CD8-positive, alpha-beta memory T cell (primary cell): ENCODE data around the gene SYNE2. TPM values are rescaled to one million over a fixed set of nuclear protein-coding genes. Genes with fewer than 3 reads are reported as not detected.

Source experiments
- CTCF ChIA-PET: fragments of 350-600 bp; sonication (Branson Sonifier 250); formaldehyde crosslinking; loops from one replicate; lab custom pipeline; 2021; ENCODE audit warnings: antibody characterized with exemption; lab: Charles Lee
- POLR2A ChIA-PET: fragments of 350-600 bp; sonication (Branson Sonifier 250); formaldehyde crosslinking; loops from one replicate; lab custom pipeline; 2021; ENCODE audit warnings: antibody characterized with exemption; lab: Charles Lee
- DNase-seq, 5 donors: peaks; one replicate each; pipeline versions ENCODE4 v3.0.0 to v3.0.0-alpha.2; 2020 to 2022; ENCODE audit warnings: mixed read lengths in 1 of 5
- H3K27ac ChIP-seq: one replicate; pipeline ENCODE4 v1.7.0; 2013; ENCODE audit warnings: low read depth, mild to moderate bottlenecking, low read length, moderate library complexity
- H3K27me3 ChIP-seq: 2 replicates; pipeline ENCODE4 v1.7.0; 2013; ENCODE audit warnings: low read length, mild to moderate bottlenecking; ENCODE audit not compliant: insufficient read depth, poor library complexity, severe bottlenecking
- H3K36me3 ChIP-seq: 2 replicates; pipeline ENCODE4 v1.7.0; 2013; ENCODE audit warnings: mild to moderate bottlenecking, low read length, moderate library complexity; ENCODE audit not compliant: insufficient read depth
- H3K4me1 ChIP-seq: 2 replicates; pipeline ENCODE4 v1.7.0; 2013; ENCODE audit warnings: mild to moderate bottlenecking, low read length, moderate library complexity; ENCODE audit not compliant: insufficient read depth
- H3K4me3 ChIP-seq: 2 replicates; pipeline ENCODE4 v1.7.0; 2013; ENCODE audit warnings: mild to moderate bottlenecking, low read length
- H3K9me3 ChIP-seq: 2 replicates; pipeline ENCODE4 v1.7.0; 2013; ENCODE audit warnings: mild to moderate bottlenecking, low read length
- H3K27ac Mint-ChIP-seq, 8 donors: one replicate each; pipeline ENCODE4 v1.8.0; 2020 to 2021; ENCODE audit warnings: mixed read lengths in 8 of 8, mild to moderate bottlenecking in 6 of 8, inconsistent platforms in 3 of 8, moderate library complexity in 3 of 8
- H3K27me3 Mint-ChIP-seq, 2 donors: one replicate each; pipeline ENCODE4 v1.8.0; 2020 to 2021; ENCODE audit warnings: mixed read lengths in 2 of 2, mild to moderate bottlenecking in 1 of 2, moderate library complexity in 1 of 2
- H3K36me3 Mint-ChIP-seq, 3 donors: one replicate each; pipeline ENCODE4 v1.8.0; 2020 to 2021; ENCODE audit warnings: mixed read lengths in 3 of 3, inconsistent platforms in 1 of 3, mild to moderate bottlenecking in 1 of 3
- H3K4me1 Mint-ChIP-seq, 3 donors: one replicate each; pipeline ENCODE4 v1.8.0; 2020 to 2021; ENCODE audit warnings: mixed read lengths in 3 of 3, inconsistent platforms in 1 of 3, mild to moderate bottlenecking in 1 of 3
- H3K4me3 Mint-ChIP-seq, 7 donors: one replicate each; pipeline ENCODE4 v1.8.0; 2020 to 2021; ENCODE audit warnings: mixed read lengths in 7 of 7, mild to moderate bottlenecking in 6 of 7, moderate library complexity in 4 of 7, inconsistent platforms in 2 of 7
- H3K9me3 Mint-ChIP-seq, 5 donors: one replicate each; pipeline ENCODE4 v1.8.0; 2020 to 2022; ENCODE audit warnings: mixed read lengths in 5 of 5, mild to moderate bottlenecking in 3 of 5, moderate library complexity in 2 of 5, inconsistent platforms in 1 of 5
- polyA plus RNA-seq: library from polyadenylated mRNA; unstranded; fragments of 300-500 nt; fragmentation: Illumina TruSeq; gene quantifications from one replicate; pipeline ENCODE4 v1.2.3, GENCODE V29; 2021
- total RNA-seq, 2 experiments: library from RNA; stranded (reverse); gene quantifications; one replicate each; pipeline ENCODE4 v1.2.3, GENCODE V29; 2021

The SYNE2 gene
- total and polyA plus RNA-seq, 3 experiments from 2014 or later: 45.2 to 104 (median 45.6) TPM

- Mint-ChIP-seq H3K27me3 (no peaks in the 10 kb centered on the region), H3K4me1 (no peaks in the 10 kb centered on the region), H3K36me3 (peaks cover 3 to 91% (median 25%) of the 10 kb centered on the region in 3 donors), H3K4me3 (no peak overlapping the region), H3K27ac (peak overlapping the region in 3 of 8 donors; percentile 72 to 87 (median 75)), H3K9me3 (no peaks in the 10 kb centered on the region)
- H3K27me3 ChIP-seq: no peaks in the 10 kb centered on the region
- H3K4me1 ChIP-seq: no peaks in the 10 kb centered on the region
- CTCF ChIA-PET: interaction anchor here (0.7 kb wide), 1 partner anchor 9 kb away, joined by 3 read pairs; no protein-coding TSS in a partner anchor
- POLR2A ChIA-PET: no interaction called here
- peaks cover 62% of the 10 kb centered on the region for H3K36me3 ChIP-seq
- no peak overlapping the region for H3K4me3 ChIP-seq
- no peaks in the 10 kb centered on the region for H3K9me3 ChIP-seq
- DNase-seq: no peak
- H3K27ac ChIP-seq: no peak overlapping the region
Observed at GRCh38 chr14:64221391-64222003, 368.7 kb downstream of the SYNE2 start.

DNA sequence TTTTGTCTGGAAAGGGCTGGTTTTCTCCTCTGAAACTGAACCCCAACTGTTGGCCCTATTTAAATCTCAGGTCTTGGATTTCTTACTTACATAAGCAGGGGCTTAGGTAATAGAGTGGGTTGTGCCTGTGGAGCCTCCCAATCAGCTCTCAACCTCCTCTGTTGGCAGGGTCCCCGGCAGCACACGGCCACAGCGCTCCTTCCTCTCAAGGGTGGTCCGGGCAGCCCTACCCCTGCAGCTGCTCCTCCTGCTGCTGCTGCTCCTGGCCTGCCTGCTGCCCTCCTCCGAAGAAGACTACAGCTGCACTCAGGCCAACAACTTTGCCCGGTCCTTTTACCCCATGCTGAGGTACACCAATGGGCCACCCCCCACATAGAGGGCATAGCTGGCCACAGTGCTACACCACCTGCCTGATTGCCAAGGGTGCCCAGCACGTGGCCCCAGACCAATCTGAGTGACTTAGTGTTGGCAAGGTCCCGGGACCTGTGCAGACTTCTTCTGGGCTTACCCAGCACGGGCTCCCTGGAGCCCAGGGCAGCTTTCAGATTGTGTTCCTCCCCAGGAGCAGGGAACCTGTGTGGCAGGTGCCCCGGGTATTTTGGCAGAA is 372.4 kb downstream of the SYNE2 start:
- peaks cover 9 to 85% (median 25%) of the 10 kb centered on the region in 3 donors for H3K36me3 Mint-ChIP-seq
- Histone ChIP-seq H3K4me3 (no peak overlapping the region), H3K27me3 (no peaks in the 10 kb centered on the region), H3K9me3 (no peaks in the 10 kb centered on the region), H3K36me3 (peaks cover 58% of the 10 kb centered on the region), H3K27ac (no peak overlapping the region), H3K4me1 (no peaks in the 10 kb centered on the region)
- CTCF ChIA-PET: no interaction called here
- H3K27ac Mint-ChIP-seq: peak overlapping the region in 2 of 8 donors; percentile 21 to 52
- no peak for DNase-seq
- no peaks in the 10 kb centered on the region for H3K4me1 Mint-ChIP-seq
- POLR2A ChIA-PET: no interaction called here
- H3K27me3 Mint-ChIP-seq: no peaks in the 10 kb centered on the region
- H3K4me3 Mint-ChIP-seq: no peak overlapping the region
- H3K9me3 Mint-ChIP-seq: no peaks in the 10 kb centered on the region

DNA sequence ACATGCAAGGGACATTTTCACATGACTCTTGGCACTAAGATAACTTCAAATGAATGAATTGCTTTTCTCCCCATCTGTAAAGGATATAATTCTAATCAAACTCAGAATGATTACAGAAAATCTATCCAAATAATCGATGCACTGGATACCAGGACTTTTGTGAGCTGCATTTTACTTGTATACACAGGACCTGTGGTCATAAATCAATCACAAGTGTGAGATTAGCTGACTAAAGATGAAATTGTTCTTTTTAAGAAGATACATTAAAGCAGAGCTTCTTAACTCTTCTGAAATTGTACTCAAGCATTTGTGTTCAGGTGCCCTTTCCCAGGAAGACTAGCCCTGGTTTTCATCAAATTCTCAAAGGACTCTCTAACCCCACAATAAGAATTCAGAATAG is 375.1 kb downstream of the SYNE2 start:
- no peaks in the 10 kb centered on the region for H3K4me1 ChIP-seq
- Mint-ChIP-seq H3K36me3 (peaks cover 9 to 83% (median 21%) of the 10 kb centered on the region in 3 donors), H3K4me3 (no peak overlapping the region), H3K4me1 (no peaks in the 10 kb centered on the region), H3K27ac (peak overlapping the region in 3 of 8 donors; percentile 26 to 73 (median 31)), H3K27me3 (no peaks in the 10 kb centered on the region), H3K9me3 (no peaks in the 10 kb centered on the region)
- POLR2A ChIA-PET: no interaction called here
- H3K4me3 ChIP-seq: no peak overlapping the region
- no peaks in the 10 kb centered on the region for H3K27me3 ChIP-seq
- H3K27ac ChIP-seq: no peak overlapping the region
- no peak for DNase-seq
- peaks cover 43% of the 10 kb centered on the region for H3K36me3 ChIP-seq
- no peaks in the 10 kb centered on the region for H3K9me3 ChIP-seq
- CTCF ChIA-PET: no interaction called here

DNA sequence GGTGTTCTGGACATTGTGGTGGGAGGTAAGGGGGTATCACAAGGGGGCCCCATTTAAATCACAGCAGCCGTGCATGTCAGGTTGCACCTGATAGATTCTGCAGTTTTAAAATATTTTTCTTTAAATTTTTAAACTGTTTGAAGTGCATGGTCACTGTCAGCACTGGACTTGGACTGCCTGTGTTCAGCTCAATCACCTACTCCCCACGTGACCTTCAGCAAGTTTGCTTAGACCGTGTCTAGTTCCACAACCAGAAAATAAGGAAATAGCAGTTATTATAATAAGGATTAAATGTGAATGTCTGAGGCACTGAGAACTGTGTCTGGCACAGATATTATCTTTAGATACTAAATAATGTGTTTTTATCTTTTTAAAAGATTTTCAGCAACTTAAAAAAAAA is 376.7 kb downstream of the SYNE2 start:
- Mint-ChIP-seq H3K4me3 (no peak overlapping the region), H3K9me3 (no peaks in the 10 kb centered on the region), H3K4me1 (no peaks in the 10 kb centered on the region), H3K27ac (peak overlapping the region in 1 of 8 donors; percentile 45), H3K36me3 (peaks cover 6 to 69% (median 19%) of the 10 kb centered on the region in 3 donors), H3K27me3 (no peaks in the 10 kb centered on the region)
- Histone ChIP-seq H3K9me3 (no peaks in the 10 kb centered on the region), H3K36me3 (peaks cover 31% of the 10 kb centered on the region), H3K4me3 (no peak overlapping the region), H3K27me3 (no peaks in the 10 kb centered on the region), H3K4me1 (no peaks in the 10 kb centered on the region), H3K27ac (no peak overlapping the region)
- ChIA-PET POLR2A (no interaction called here), CTCF (no interaction called here)
- no peak for DNase-seq

DNA sequence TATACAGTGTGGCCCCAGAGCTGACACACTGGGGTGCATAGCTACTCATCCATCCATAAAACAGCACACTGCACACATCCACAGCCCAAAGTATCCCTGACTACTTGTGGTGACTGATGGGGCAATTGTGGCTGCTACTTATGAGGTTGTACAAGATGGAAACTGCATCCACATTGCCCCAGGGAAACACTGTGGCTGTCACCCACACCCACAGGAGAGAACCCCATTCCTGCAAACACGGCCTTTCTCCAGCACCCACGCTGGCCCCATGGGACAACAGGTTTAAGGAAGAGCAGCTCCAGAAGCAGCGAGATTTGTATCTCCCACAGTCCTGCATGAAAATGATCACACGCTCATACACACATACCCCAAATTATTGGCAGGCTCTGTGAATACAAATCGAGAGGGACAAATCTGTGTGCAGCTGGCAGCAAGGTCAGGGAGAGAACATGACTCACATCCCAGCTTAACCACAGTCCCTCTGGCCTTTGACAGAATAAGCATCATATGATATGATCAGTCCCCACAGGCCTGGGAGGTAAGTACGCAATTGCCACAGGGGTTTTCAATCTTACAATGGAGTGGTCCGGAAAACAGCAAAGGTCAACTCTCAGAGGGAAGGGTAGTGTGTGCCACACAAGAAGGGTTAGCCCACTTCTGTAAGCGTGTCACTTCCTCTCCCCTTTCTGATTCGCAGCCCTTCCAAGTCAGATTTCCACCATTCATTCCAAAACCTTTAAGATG is 379.5 kb downstream of the SYNE2 start:
- DNase-seq: no peak
- peaks cover 19% of the 10 kb centered on the region for H3K36me3 ChIP-seq
- no peak overlapping the region for H3K4me3 Mint-ChIP-seq
- peaks cover 6 to 46% (median 18%) of the 10 kb centered on the region in 3 donors for H3K36me3 Mint-ChIP-seq
- H3K27me3 ChIP-seq: no peaks in the 10 kb centered on the region
- H3K9me3 Mint-ChIP-seq: no peaks in the 10 kb centered on the region
- H3K4me3 ChIP-seq: no peak overlapping the region
- no peak overlapping the region for H3K27ac ChIP-seq
- POLR2A ChIA-PET: no interaction called here
- H3K9me3 ChIP-seq: no peaks in the 10 kb centered on the region
- peaks cover under 1 to 10% (median 4%) of the 10 kb centered on the region in 3 donors for H3K4me1 Mint-ChIP-seq
- no peaks in the 10 kb centered on the region for H3K4me1 ChIP-seq
- CTCF ChIA-PET: no interaction called here
- H3K27me3 Mint-ChIP-seq: no peaks in the 10 kb centered on the region
- peak overlapping the region in 6 of 8 donors; percentile 40 to 91 (median 68) for H3K27ac Mint-ChIP-seq

DNA sequence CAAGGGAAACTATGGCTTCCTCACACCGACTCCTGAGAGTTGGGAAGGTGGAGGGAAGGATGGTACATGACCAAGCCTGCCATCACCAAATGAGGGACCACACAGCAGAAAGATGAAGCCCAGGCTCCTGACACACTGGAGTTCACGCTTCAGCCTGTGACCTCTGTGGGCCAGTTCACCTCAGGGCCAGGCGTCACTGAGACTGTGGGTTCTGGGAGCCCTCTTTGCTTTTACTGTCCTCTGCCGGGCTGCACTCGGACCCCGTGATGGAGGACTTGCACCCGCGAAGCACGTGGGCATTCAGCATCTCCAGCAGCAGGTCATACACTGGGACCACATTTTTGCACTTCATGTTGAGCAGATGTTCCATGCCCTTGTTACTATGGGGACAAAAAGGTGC is 380.1 kb downstream of the SYNE2 start:
- Mint-ChIP-seq H3K27ac (peak overlapping the region in 4 of 8 donors; percentile 53 to 91 (median 76)), H3K9me3 (no peaks in the 10 kb centered on the region), H3K4me3 (no peak overlapping the region), H3K36me3 (peaks cover 3 to 40% (median 14%) of the 10 kb centered on the region in 3 donors), H3K4me1 (peaks cover 2 to 12% (median 4%) of the 10 kb centered on the region in 3 donors), H3K27me3 (no peaks in the 10 kb centered on the region)
- POLR2A ChIA-PET: no interaction called here
- Histone ChIP-seq H3K4me1 (no peaks in the 10 kb centered on the region), H3K36me3 (peaks cover 12% of the 10 kb centered on the region), H3K9me3 (no peaks in the 10 kb centered on the region), H3K27ac (no peak overlapping the region), H3K4me3 (no peak overlapping the region), H3K27me3 (no peaks in the 10 kb centered on the region)
- CTCF ChIA-PET: no interaction called here
- no peak for DNase-seq

DNA sequence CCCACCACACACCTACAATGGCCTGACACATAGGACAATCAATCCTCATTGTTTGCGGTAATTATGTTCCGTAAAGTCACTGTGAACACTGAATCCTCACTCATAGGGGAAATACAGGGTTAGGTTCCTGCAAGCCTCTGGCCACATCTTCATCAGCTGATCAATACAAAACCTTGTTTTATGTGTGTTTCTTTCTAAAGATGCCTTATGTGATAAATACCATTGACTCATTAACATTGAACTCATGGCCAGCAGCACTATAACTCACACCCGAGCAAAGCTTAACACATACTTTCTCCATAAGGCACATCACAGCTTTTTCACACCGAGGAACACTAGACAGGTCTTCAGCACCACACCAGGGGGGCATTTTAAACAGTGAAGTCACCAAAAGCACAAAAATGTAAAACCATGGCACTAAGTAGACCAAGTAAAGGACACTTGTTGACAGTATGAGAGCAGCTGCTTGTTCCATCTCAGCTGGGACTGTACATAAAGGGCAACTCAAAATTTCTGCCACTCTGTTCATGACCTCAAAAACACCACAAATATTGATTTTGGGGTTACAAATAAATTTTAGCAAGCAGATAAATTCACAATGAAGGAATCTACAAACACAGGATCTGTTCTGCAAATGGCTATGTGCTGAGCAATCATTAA is 380.9 kb downstream of the SYNE2 start:
- Histone ChIP-seq H3K27ac (no peak overlapping the region), H3K9me3 (no peaks in the 10 kb centered on the region), H3K36me3 (peaks cover 5% of the 10 kb centered on the region), H3K4me1 (no peaks in the 10 kb centered on the region), H3K4me3 (no peak overlapping the region), H3K27me3 (no peaks in the 10 kb centered on the region)
- Mint-ChIP-seq H3K36me3 (peaks cover 0 to 32% (median 7%) of the 10 kb centered on the region in 3 donors), H3K27ac (peak overlapping the region; percentile 5 to 91 (median 45)), H3K4me1 (peaks cover 2 to 12% (median 4%) of the 10 kb centered on the region in 3 donors), H3K4me3 (no peak overlapping the region), H3K9me3 (no peaks in the 10 kb centered on the region), H3K27me3 (peaks cover 0 to under 1% of the 10 kb centered on the region in 2 donors)
- DNase-seq: no peak
- ChIA-PET CTCF (no interaction called here), POLR2A (no interaction called here)
